PC-9 (cell line): ENCODE measurements around the gene PPP1R27. TPM values are rescaled to one million over a fixed set of nuclear protein-coding genes. Genes with fewer than 3 reads are reported as not detected.

Source experiments
- BruUV-seq: library from RNA; stranded (reverse); fragments of 400-500 nt; replicated peaks from 2 replicates; lab custom pipeline; 2021; lab: Mats Ljungman, UMichigan
- CTCF ChIA-PET: fragments of 300-600 bp; sonication (Branson Sonifier 250); formaldehyde crosslinking; loops from one replicate; lab custom pipeline; 2022; ENCODE audit warnings: antibody characterized with exemption; lab: Charles Lee
- POLR2A ChIA-PET: fragments of 300-600 bp; sonication (Branson Sonifier 250); formaldehyde crosslinking; loops from one replicate; lab custom pipeline; 2022; ENCODE audit warnings: antibody characterized with exemption; ENCODE audit not compliant: unreplicated experiment; lab: Charles Lee
- DNase-seq, 2 experiments: peaks; one replicate each; pipeline versions ENCODE4 v3.0.0 to v3.0.0-alpha.2; 2015 to 2022; ENCODE audit warnings: mixed read lengths in 1 of 2
- H2AFZ ChIP-seq: fragments of 200-600 bp; sonication (generic); 2 replicates; pipeline ENCODE4 v1.8.1; 2017; ENCODE audit warnings: antibody characterized with exemption
- H3F3A ChIP-seq: fragments of 200-600 bp; sonication (generic); 2 replicates; pipeline ENCODE4 v1.8.1; 2017; ENCODE audit warnings: antibody characterized with exemption, mild to moderate bottlenecking, low read depth; ENCODE audit not compliant: insufficient read depth
- H3K27ac ChIP-seq: fragments of 200-600 bp; sonication (generic); 2 replicates; pipeline ENCODE4 v1.6.1; 2016; ENCODE audit warnings: mixed run types
- H3K27me3 ChIP-seq: fragments of 200-600 bp; sonication (generic); 2 replicates; pipeline ENCODE4 v1.6.1; 2016; ENCODE audit warnings: low read depth, mixed run types; ENCODE audit not compliant: insufficient read depth
- H3K36me3 ChIP-seq: fragments of 200-600 bp; sonication (generic); 2 replicates; pipeline ENCODE4 v1.6.1; 2016; ENCODE audit warnings: low read depth, mixed run types
- H3K4me1 ChIP-seq: fragments of 200-600 bp; sonication (generic); replicated peaks from 2 replicates; pipeline ENCODE4 v1.6.1; 2016; ENCODE audit warnings: mixed run types; ENCODE audit not compliant: insufficient read depth
- H3K4me2 ChIP-seq: fragments of 200-600 bp; sonication (generic); 2 replicates; pipeline ENCODE4 v1.6.1; 2017; ENCODE audit warnings: mixed run types
- H3K4me3 ChIP-seq: fragments of 200-600 bp; sonication (generic); 2 replicates; pipeline ENCODE4 v1.6.1; 2016; ENCODE audit warnings: mixed run types
- H3K79me2 ChIP-seq: fragments of 200-600 bp; sonication (generic); 2 replicates; pipeline ENCODE4 v1.6.1; 2017; ENCODE audit warnings: low read depth, mixed run types
- H3K9me2 ChIP-seq: fragments of 200-600 bp; sonication (generic); 2 replicates; pipeline ENCODE4 v1.8.1; 2017; ENCODE audit warnings: mild to moderate bottlenecking; ENCODE audit not compliant: insufficient read depth
- H3K9me3 ChIP-seq: fragments of 200-600 bp; sonication (generic); 2 replicates; pipeline ENCODE4 v1.8.1; 2016; ENCODE audit warnings: low read depth; ENCODE audit not compliant: insufficient read depth
- H4K20me1 ChIP-seq: fragments of 200-600 bp; sonication (generic); 2 replicates; pipeline ENCODE4 v1.8.1; 2017; ENCODE audit not compliant: insufficient read depth
- CTCF ChIP-seq: fragments of 200-600 bp; sonication (generic); conservative IDR thresholded peaks from 2 replicates; pipeline ENCODE4 v1.6.1; 2017; ENCODE audit warnings: mixed run types, antibody characterized with exemption, mild to moderate bottlenecking, moderate library complexity
- EZH2 ChIP-seq: fragments of 200-600 bp; sonication (generic); IDR thresholded peaks from 2 replicates; pipeline ENCODE4 v1.8.0; 2017; ENCODE audit warnings: antibody characterized with exemption, low read depth
- intact Hi-C: fragments of 100-400 bp; cut with micrococcal nuclease; formaldehyde crosslinking; loops from one replicate; pipeline ENCODE4 v1.10.0; 2022; ENCODE audit not compliant: unreplicated experiment
- total RNA-seq: library from RNA; stranded (reverse); gene quantifications from 2 replicates; pipeline ENCODE4 v1.2.3, GENCODE V29; 2021

Gene PPP1R27
- total RNA-seq, 1 experiment from 2014 or later = not detected

- ChIA-PET CTCF (interaction anchor here (0.6 kb wide), 1 partner anchor 561 kb away, joined by 10 read pairs; no protein-coding TSS in a partner anchor), POLR2A (interaction anchor here (0.7 kb wide), 1 partner anchor 16 kb away, joined by 7 read pairs; the partner anchor contains the start of gene MCRIP1)
- no peak overlapping the region for H3K27ac ChIP-seq
- H2AFZ ChIP-seq = no peak overlapping the region
- H3K4me2 ChIP-seq = no peak overlapping the region
- no peaks in the 10 kb centered on the region; the same call in 1 of the 2 replicates for H3F3A ChIP-seq
- TF ChIP-seq EZH2 = no peak
- no peak for TF ChIP-seq CTCF
- no peaks in the 10 kb centered on the region for H3K36me3 ChIP-seq
- intact Hi-C loops = no loop called here
- H3K27me3 ChIP-seq = no peaks in the 10 kb centered on the region
- H3K9me3 ChIP-seq = no peaks in the 10 kb centered on the region
- H4K20me1 ChIP-seq = peaks cover 4% of the 10 kb centered on the region; the same call in 1 of the 2 replicates
- no peaks in the 10 kb centered on the region for H3K9me2 ChIP-seq
- no peak for DNase-seq
- BruUV-seq = no TSS peak
- no peaks in the 10 kb centered on the region for H3K4me1 ChIP-seq
- H3K4me3 ChIP-seq = no peak overlapping the region
- H3K79me2 ChIP-seq = no peaks in the 10 kb centered on the region
These were observed 14.6 kb upstream of the PPP1R27 start for GRCh38 chr17:81849457-81849856.

- Histone ChIP-seq H3K36me3 (no peaks in the 10 kb centered on the region), H4K20me1 (no peaks in the 10 kb centered on the region), H3K4me2 (no peak overlapping the region), H3K9me2 (no peaks in the 10 kb centered on the region), H3K27ac (no peak overlapping the region), H3K79me2 (no peaks in the 10 kb centered on the region), H3K9me3 (no peaks in the 10 kb centered on the region), H2AFZ (no peak overlapping the region), H3K4me3 (no peak overlapping the region), H3K27me3 (no peaks in the 10 kb centered on the region), H3K4me1 (no peaks in the 10 kb centered on the region), H3F3A (peaks cover 3% of the 10 kb centered on the region; the same call in 1 of the 2 replicates)
- ChIA-PET POLR2A (interaction anchor here (0.6 kb wide), 1 partner anchor 263 kb away, joined by 3 read pairs; no protein-coding TSS in a partner anchor), CTCF (interaction anchor here (0.5 kb wide), 1 partner anchor 670 kb away, joined by 11 read pairs; no protein-coding TSS in a partner anchor)
- no peak for DNase-seq
- BruUV-seq = no TSS peak
- TF ChIP-seq CTCF (no peak), EZH2 (no peak)
- intact Hi-C loops = no loop called here
These were observed 12.2 kb upstream of the PPP1R27 start for GRCh38 chr17:81846743-81847689.

- POLR2A ChIA-PET = no interaction called here
- H3K36me3 ChIP-seq = no peaks in the 10 kb centered on the region
These were observed 11.3 kb upstream of the PPP1R27 start for GRCh38 chr17:81845881-81846742.

More at GRCh38 chr17:81845881-81846742, 11.3 kb upstream of the PPP1R27 start:
- no peak for TF ChIP-seq EZH2
- TF ChIP-seq CTCF = no peak
- no TSS peak for BruUV-seq
- Histone ChIP-seq H3K9me2 (no peaks in the 10 kb centered on the region), H3K27me3 (no peaks in the 10 kb centered on the region), H3K79me2 (no peaks in the 10 kb centered on the region), H3K9me3 (no peaks in the 10 kb centered on the region), H3K4me3 (no peak overlapping the region), H3K4me1 (no peaks in the 10 kb centered on the region), H3F3A (peaks cover 3% of the 10 kb centered on the region; the same call in 1 of the 2 replicates), H2AFZ (no peak overlapping the region), H3K4me2 (no peak overlapping the region), H4K20me1 (no peaks in the 10 kb centered on the region), H3K27ac (no peak overlapping the region)
- no peak for DNase-seq
- intact Hi-C loops = no loop called here
- CTCF ChIA-PET = interaction anchor here (0.5 kb wide), 1 partner anchor 669 kb away, joined by 11 read pairs; no protein-coding TSS in a partner anchor
